Vagina (tissue), 2 donors: Measurements from ENCODE around the gene KCNH5. TPM values are rescaled to one million over a fixed set of nuclear protein-coding genes. Genes with fewer than 3 reads are reported as not detected.

ENCODE experiments used
- DNase-seq, 2 donors: peaks; one replicate each; pipeline ENCODE4 v3.0.0-alpha.2; 2017; ENCODE audit errors: extremely low spot score in 2 of 2
- H3K27ac ChIP-seq: fragments of 200-600 bp; sonication (generic); one replicate; pipeline ENCODE4 v1.5.1; 2019
- H3K27me3 ChIP-seq: fragments of 200-600 bp; sonication (generic); one replicate; pipeline ENCODE4 v1.5.1; 2019
- H3K36me3 ChIP-seq, 2 donors: fragments of 200-600 bp; sonication (generic); one replicate each; pipeline ENCODE4 v1.5.1; 2017 to 2019
- H3K4me1 ChIP-seq: fragments of 200-600 bp; sonication (generic); one replicate; pipeline ENCODE4 v1.5.1; 2019
- H3K4me3 ChIP-seq, 2 donors: fragments of 200-600 bp; sonication (generic); 1 replicate in 1 of 2; 2 replicates in 1 of 2; pipeline ENCODE4 v1.5.1; 2016 to 2019
- H3K9me3 ChIP-seq: fragments of 200-600 bp; sonication (generic); one replicate; pipeline ENCODE4 v1.5.1; 2019
- CTCF ChIP-seq, 3 experiments: fragments of 450-650 bp in 2 of 3; fragments of 200-600 bp in 1 of 3; sonication (generic) in 1 of 3; IDR thresholded peaks; one replicate each; pipeline ENCODE4 v1.5.1; 2017 to 2019; ENCODE audit warnings: antibody characterized with exemption in 3 of 3, mild to moderate bottlenecking in 2 of 3, moderate library complexity in 2 of 3
- POLR2A ChIP-seq, 2 donors: fragments of 450-650 bp; IDR thresholded peaks; one replicate each; pipeline ENCODE4 v1.6.1; 2017; ENCODE audit warnings: antibody characterized with exemption in 2 of 2, mild to moderate bottlenecking in 2 of 2, moderate library complexity in 2 of 2
- POLR2AphosphoS5 ChIP-seq, 2 donors: sonication (generic); formaldehyde crosslinking; IDR thresholded peaks; one replicate each; pipeline ENCODE4 v1.9.0; 2017; ENCODE audit warnings: antibody characterized with exemption in 2 of 2, mild to moderate bottlenecking in 2 of 2, low read depth in 1 of 2; ENCODE audit not compliant: insufficient read depth in 1 of 2
- intact Hi-C: fragments of 100-400 bp; cut with DNase I; formaldehyde crosslinking; loops from one replicate; pipeline ENCODE4 v1.15.1; 2023
- total RNA-seq: library from RNA; depleted of rRNA; stranded (reverse); fragments of >200 nt; gene quantifications from one replicate; pipeline ENCODE4 v1.2.3, GENCODE V29; 2016

KCNH5 gene
- total RNA-seq, 1 donor from 2014 or later: 0.49 TPM

- Histone ChIP-seq H3K4me1 (no peaks in the 10 kb centered on the region), H3K36me3 (no peaks in the 10 kb centered on the region), H3K27ac (no peak overlapping the region), H3K9me3 (no peaks in the 10 kb centered on the region), H3K4me3 (no peak overlapping the region), H3K27me3 (no peaks in the 10 kb centered on the region)
- intact Hi-C loops: no loop called here
- no peak for DNase-seq
- no peak for TF ChIP-seq CTCF (IDR thresholded peaks at IDR 0.05)
- TF ChIP-seq POLR2AphosphoS5 (IDR thresholded peaks at IDR 0.05; ENCODE audit: insufficient read depth in 1 of 2, low read depth in 1 of 2): no peak
- no peak for TF ChIP-seq POLR2A (IDR thresholded peaks at IDR 0.05)
Measured at GRCh38 chr14:62947301-62947700, 98.0 kb downstream of the KCNH5 start.

GRCh38 chr14:62946221-62946620 is 99.0 kb downstream of the KCNH5 start:
- intact Hi-C loops: no loop called here
- TF ChIP-seq CTCF (IDR thresholded peaks at IDR 0.05): no peak
- no peak for TF ChIP-seq POLR2A (IDR thresholded peaks at IDR 0.05)
- TF ChIP-seq POLR2AphosphoS5 (IDR thresholded peaks at IDR 0.05; ENCODE audit: insufficient read depth in 1 of 2, low read depth in 1 of 2): no peak
- no peaks in the 10 kb centered on the region for H3K36me3 ChIP-seq
- no peaks in the 10 kb centered on the region for H3K9me3 ChIP-seq
- no peaks in the 10 kb centered on the region for H3K27me3 ChIP-seq
- H3K4me3 ChIP-seq: no peak overlapping the region
- no peak overlapping the region for H3K27ac ChIP-seq
- no peaks in the 10 kb centered on the region for H3K4me1 ChIP-seq
- no peak for DNase-seq

DNA sequence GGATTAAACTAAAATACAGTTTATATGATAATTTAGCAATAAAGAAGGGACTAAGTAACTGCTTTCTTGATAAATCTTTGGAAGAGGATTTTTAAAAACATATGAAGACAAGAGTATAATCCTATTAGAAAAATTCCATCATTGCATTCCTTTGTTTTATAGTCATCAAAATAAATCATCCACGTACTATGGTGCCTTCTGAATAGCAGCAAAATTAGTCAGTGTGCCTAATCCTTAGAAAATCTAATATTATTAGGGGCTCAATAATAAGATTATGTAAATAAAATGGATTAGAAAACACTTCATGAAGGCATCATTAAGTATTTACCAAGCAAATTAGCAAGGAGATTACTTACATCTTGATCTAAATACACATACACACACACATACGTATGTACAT is 102.1 kb downstream of the KCNH5 start:
- H3K36me3 ChIP-seq: no peaks in the 10 kb centered on the region
- no peaks in the 10 kb centered on the region for H3K27me3 ChIP-seq
- intact Hi-C loops: no loop called here
- no peak for TF ChIP-seq POLR2AphosphoS5 (IDR thresholded peaks at IDR 0.05; ENCODE audit: insufficient read depth in 1 of 2, low read depth in 1 of 2)
- TF ChIP-seq CTCF (IDR thresholded peaks at IDR 0.05): no peak
- TF ChIP-seq POLR2A (IDR thresholded peaks at IDR 0.05): no peak
- no peaks in the 10 kb centered on the region for H3K4me1 ChIP-seq
- no peak overlapping the region for H3K27ac ChIP-seq
- H3K9me3 ChIP-seq: no peaks in the 10 kb centered on the region
- no peak for DNase-seq
- no peak overlapping the region for H3K4me3 ChIP-seq

DNA sequence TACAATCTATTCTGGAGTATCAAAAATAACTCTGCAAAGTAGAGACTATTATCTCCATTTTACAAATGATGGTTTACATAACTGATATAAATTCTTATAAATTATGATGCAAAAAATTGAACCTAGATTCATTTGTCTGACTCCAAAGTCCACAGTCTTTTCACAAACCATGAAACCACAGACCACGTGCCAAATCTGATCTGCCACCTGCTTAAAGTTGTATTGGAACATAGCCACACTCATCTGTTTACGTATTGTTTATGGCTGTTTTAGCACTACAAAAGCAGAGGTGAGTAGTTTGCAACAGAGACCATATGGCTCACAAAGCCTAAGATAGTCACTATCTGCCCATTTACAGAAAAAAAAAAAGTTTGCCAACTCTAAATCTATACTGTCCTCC is 105.3 kb downstream of the KCNH5 start:
- TF ChIP-seq POLR2AphosphoS5 (IDR thresholded peaks at IDR 0.05; ENCODE audit: insufficient read depth in 1 of 2, low read depth in 1 of 2) (no peak), CTCF (IDR thresholded peaks at IDR 0.05) (no peak), POLR2A (IDR thresholded peaks at IDR 0.05) (no peak)
- no peak for DNase-seq
- Histone ChIP-seq H3K9me3 (no peaks in the 10 kb centered on the region), H3K4me3 (no peak overlapping the region), H3K27me3 (no peaks in the 10 kb centered on the region), H3K4me1 (no peaks in the 10 kb centered on the region), H3K36me3 (no peaks in the 10 kb centered on the region), H3K27ac (no peak overlapping the region)
- intact Hi-C loops: no loop called here

DNA sequence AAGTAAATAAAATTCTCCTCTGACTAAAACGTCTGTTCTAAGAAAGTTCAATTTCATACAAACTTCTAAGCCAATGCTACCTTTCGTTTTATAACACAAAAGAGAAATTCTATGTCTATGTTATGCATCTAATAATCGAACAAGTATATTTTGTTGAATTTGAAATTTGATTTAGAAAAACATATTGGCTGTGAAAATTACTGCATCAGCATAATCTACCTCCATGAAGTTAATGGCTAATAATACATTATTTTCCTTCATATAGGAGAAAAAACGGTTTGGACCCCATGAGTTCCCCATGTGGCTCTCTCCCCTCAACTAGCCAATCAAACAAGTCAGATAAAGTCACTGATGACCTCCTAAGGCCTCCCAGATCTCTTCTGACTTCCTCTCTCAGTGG is 106.5 kb downstream of the KCNH5 start:
- no peaks in the 10 kb centered on the region for H3K9me3 ChIP-seq
- TF ChIP-seq CTCF (IDR thresholded peaks at IDR 0.05) (no peak), POLR2AphosphoS5 (IDR thresholded peaks at IDR 0.05; ENCODE audit: insufficient read depth in 1 of 2, low read depth in 1 of 2) (no peak), POLR2A (IDR thresholded peaks at IDR 0.05) (no peak)
- no peaks in the 10 kb centered on the region for H3K4me1 ChIP-seq
- intact Hi-C loops: no loop called here
- H3K27me3 ChIP-seq: no peaks in the 10 kb centered on the region
- no peak for DNase-seq
- no peaks in the 10 kb centered on the region for H3K36me3 ChIP-seq
- no peak overlapping the region for H3K4me3 ChIP-seq
- H3K27ac ChIP-seq: no peak overlapping the region
